ENCODE data around the gene KCNQ1.

- TF ChIP-seq POLR2A (IDR thresholded peaks at IDR 0.05; ENCODE audit: low read length) (no peak), GATA1 (IDR thresholded peaks at IDR 0.05; ENCODE audit: low read depth, low read length) (no peak)
Measured at GRCh38 chr11:2672553-2673249, 227.9 kb downstream of the KCNQ1 start.
